Mesodermal cell (in vitro differentiated cells): ENCODE data around the gene CCDC15.

Experiments used
- H3K27ac ChIP-seq: 2 replicates; pipeline ENCODE4 v1.7.0; 2013; ENCODE audit warnings: mild to moderate bottlenecking, low read depth, low read length, moderate library complexity; ENCODE audit not compliant: severe bottlenecking
- H3K36me3 ChIP-seq: 2 replicates; pipeline ENCODE4 v1.7.1; 2013; ENCODE audit warnings: mild to moderate bottlenecking, low read length, moderate library complexity; ENCODE audit not compliant: control insufficient read depth, insufficient read depth
- H3K4me1 ChIP-seq: one replicate; pipeline ENCODE4 v1.7.1; 2013; ENCODE audit warnings: mild to moderate bottlenecking, low read length; ENCODE audit not compliant: insufficient read depth, control insufficient read depth, poor library complexity, severe bottlenecking
- H3K4me3 ChIP-seq: 2 replicates; pipeline ENCODE4 v1.7.0; 2013; ENCODE audit warnings: low read length, control low read depth, mild to moderate bottlenecking; ENCODE audit not compliant: insufficient read depth, poor library complexity, severe bottlenecking; ENCODE audit errors: extremely low read depth
- H3K9me3 ChIP-seq: 2 replicates; pipeline ENCODE4 v1.7.1; 2013; ENCODE audit warnings: mild to moderate bottlenecking, low read length, moderate library complexity; ENCODE audit not compliant: control insufficient read depth
- WGBS, 2 experiments: methylation state at CpG; one replicate each; pipeline ENCODE4 v1.1.5; 2013; ENCODE audit warnings: missing lambda C conversion rate in 2 of 2; ENCODE audit not compliant: insufficient coverage in 2 of 2; 5-methylcytosine and 5-hydroxymethylcytosine counted together

CCDC15 gene

DNA sequence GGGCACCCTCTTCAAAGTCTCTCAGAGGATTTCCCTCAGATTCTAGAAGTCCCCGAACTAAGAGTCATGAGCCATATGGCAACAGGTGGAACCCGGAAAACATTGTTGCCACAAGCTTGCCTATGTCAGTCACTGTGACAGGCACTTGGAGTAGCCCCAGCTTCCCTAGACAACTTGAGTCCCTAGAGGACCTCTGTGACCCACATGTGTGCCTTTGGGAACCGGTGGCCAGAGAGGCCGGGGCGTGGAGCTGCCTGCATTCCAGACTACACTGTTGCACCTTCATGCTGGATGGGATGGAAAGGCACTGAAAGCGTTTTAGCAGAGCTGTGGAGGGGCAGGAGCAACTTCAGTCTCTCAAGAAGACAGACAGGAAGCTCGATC lies 121.2 kb downstream of the CCDC15 start:
- H3K36me3 ChIP-seq: no peaks in the 10 kb centered on the region
- H3K4me3 ChIP-seq: no peak overlapping the region
- 89 to 92% methylated on average over 7 of the region's 7 CpGs for WGBS, 2 experiments
- no peaks in the 10 kb centered on the region for H3K9me3 ChIP-seq
- no peak overlapping the region for H3K27ac ChIP-seq
- peaks cover 9% of the 10 kb centered on the region for H3K4me1 ChIP-seq

DNA sequence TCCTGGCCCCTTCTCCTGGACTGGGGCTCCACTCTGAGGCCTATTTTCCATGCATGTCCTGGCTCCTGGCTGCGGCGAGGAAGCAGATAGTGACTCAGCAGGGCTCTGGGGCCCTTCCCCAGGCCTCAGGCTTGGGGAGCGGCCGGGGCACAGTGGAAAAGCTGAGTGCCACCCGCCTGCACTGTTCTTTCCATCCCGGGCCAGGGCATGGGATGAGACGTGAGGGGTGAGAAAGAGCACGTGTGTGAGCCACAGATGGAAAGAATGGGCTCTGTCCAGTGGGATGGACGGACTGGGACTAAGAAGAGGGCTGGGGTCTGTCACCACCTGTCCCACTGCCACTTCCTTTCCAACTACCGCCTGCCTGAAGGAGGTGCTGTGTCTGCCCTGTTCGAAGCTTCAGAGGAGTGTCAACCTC lies 121.9 kb downstream of the CCDC15 start:
- H3K4me1 ChIP-seq: peaks cover 6% of the 10 kb centered on the region
- H3K9me3 ChIP-seq: no peaks in the 10 kb centered on the region
- no peak overlapping the region for H3K27ac ChIP-seq
- 79 to 92% methylated on average over 7 to 11 of the region's 11 CpGs for WGBS, 2 experiments
- no peaks in the 10 kb centered on the region for H3K36me3 ChIP-seq
- H3K4me3 ChIP-seq: no peak overlapping the region

DNA sequence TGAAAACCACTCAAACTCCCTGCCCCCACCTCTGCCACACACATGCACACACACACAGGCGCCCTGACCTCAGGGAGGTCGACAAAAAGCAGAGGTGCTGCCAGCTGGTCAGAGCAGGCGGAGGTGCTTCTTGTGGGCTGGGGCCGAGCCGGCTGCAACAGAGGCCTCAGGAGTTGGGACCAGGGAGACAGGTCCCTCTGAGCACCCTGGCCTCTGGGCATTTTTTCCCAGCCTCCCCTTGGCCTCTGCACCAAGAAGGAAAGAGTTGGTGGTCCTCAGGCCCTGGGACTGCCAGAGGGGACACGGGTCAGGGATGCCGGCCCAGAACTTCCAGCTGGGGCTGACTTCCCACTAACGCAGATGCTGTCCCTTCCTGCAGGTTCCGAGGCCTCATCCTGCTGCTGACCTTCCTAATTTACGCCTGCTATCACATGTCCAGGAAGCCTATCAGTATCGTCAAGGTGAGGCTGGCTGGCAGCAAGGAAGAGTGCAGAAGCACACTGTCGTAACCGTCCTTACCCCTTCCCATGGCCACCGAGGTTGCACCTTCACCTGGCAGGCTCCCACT lies 122.5 kb downstream of the CCDC15 start:
- Histone ChIP-seq H3K4me1 (peaks cover under 1% of the 10 kb centered on the region), H3K9me3 (no peaks in the 10 kb centered on the region), H3K4me3 (no peak overlapping the region), H3K36me3 (no peaks in the 10 kb centered on the region), H3K27ac (no peak overlapping the region)
- WGBS, 2 experiments: 86 to 90% methylated on average over 12 to 14 of the region's 14 CpGs

DNA sequence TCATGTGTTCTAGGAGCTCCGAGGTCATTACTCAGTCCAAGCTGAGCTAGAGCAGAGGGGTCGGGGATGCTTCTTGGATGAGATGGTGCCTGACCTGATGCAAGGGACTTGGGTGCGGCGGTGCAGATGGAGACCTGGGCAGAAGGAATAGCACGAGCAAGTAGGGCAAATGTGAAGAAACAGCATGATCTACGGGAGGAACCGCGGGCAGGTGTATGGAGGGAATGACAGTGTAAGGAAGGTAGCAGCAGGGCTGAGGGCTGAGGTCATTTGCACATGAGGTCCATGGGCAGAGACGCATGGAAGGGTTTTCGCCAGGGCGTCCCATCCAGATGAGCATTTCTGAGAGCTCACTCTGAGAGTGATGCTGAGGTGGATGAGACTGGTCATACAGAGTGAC lies 124.0 kb downstream of the CCDC15 start:
- H3K36me3 ChIP-seq: no peaks in the 10 kb centered on the region
- H3K9me3 ChIP-seq: no peaks in the 10 kb centered on the region
- H3K27ac ChIP-seq: no peak overlapping the region
- WGBS, 2 experiments: 88 to 94% methylated on average over 10 to 11 of the region's 11 CpGs
- no peak overlapping the region for H3K4me3 ChIP-seq
- H3K4me1 ChIP-seq: no peaks in the 10 kb centered on the region

DNA sequence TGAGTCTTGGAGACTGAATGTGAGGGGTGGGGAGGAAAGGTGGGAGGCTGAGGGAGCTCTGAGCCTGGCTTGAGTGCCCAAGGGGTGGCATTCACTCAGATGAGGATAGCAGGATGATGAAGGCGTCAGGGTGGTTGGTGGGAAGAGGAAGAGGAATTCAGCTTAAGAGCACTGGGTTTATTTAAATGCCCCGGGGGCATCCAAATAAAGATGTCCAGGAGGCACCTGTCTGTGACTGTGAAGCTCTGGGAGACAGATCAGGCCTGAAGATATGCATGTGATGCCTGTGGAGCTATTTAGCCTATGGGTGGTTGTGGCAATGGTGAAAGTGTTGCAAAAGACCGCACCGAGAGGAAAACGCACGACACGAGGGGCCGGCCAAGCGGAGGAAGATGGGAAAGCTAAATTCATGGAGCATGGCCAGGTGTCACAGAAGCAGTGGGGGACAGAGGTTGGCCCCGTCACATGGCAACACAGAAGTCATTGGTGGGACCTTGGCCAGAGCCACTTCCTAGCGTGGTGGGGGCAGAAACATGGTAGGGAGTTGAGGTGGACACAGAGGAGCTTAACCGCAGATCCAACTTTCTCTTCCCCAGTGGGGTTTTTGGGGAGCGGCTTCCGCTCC lies 124.6 kb downstream of the CCDC15 start:
- WGBS, 2 experiments: 92 to 96% methylated on average over 14 of the region's 14 CpGs
- Histone ChIP-seq H3K36me3 (no peaks in the 10 kb centered on the region), H3K9me3 (no peaks in the 10 kb centered on the region)

DNA sequence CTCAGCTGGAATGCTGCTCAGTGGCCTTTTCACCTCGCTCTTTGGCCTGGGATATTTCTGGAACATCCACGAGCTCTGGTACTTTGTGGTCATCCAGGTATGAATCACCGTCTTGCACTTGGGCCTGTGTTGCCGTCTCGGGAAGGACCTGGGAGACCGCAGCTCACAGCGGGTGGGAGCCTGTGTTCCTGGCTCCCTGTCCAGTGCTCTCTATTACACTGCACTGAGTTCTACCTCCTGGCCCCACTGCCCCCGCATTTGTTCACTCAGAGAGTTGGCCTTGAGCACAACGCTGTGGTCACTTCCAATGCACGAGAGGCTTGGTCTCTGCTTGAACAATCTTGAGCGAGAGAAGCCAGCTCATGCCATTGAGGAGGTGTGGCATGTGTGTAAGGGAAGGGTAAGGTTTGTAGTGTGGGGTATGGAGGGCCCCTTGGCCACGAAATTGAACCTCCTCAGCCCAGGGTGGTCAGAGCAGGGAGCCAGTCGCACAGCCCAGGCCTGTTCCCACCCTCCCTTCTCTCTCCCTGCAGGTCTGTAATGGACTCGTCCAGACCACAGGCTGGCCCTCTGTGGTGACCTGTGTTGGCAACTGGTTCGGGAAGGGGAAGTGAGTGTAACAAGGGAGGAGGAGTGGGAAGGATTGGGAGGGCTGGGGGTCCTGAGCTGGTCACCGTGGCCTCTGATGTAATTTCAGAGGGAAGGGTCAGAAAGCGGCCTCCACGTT lies 125.3 kb downstream of the CCDC15 start:
- 92 to 93% methylated on average over 15 to 17 of the region's 18 CpGs for WGBS, 2 experiments
- H3K9me3 ChIP-seq: no peaks in the 10 kb centered on the region
- H3K27ac ChIP-seq: no peak overlapping the region
- H3K36me3 ChIP-seq: no peaks in the 10 kb centered on the region
- no peaks in the 10 kb centered on the region for H3K4me1 ChIP-seq
- H3K4me3 ChIP-seq: no peak overlapping the region

More for the DNA sequence above, 124.6 kb downstream of the CCDC15 start:
- H3K27ac ChIP-seq: no peak overlapping the region
- H3K4me1 ChIP-seq: no peaks in the 10 kb centered on the region
- H3K4me3 ChIP-seq: no peak overlapping the region

DNA sequence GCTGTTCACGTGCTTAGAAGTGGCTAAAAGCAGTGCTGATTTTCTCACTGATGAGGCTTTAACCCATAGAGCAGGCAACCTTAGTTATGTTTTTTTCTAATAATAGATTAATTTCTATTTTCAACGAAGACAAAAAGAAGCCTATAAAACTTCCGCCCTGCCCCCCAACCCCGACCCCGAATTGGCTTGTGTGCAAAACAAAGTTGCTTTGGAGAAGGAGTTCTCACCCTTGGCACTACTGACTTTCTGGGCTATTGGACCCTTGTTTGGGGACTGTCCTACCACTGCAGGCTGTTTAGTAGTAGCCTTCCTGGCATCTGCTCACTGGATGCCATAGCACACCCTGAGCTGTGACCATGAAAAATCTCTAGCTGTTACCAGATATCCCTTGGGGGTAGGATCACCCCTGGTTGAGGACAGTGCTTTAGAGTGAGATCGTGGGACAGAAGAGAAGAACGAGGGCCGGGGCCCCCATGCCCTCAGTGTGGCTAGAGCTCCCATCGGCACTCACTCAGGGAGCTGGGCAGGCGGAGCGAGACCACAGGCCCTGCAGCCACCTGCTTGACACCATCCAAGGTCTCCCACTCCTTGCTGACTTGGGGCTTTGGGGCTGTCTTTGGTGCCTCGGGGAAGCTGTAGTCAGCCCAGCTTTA lies 126.0 kb downstream of the CCDC15 start:
- no peak overlapping the region for H3K4me3 ChIP-seq
- no peak overlapping the region for H3K27ac ChIP-seq
- no peaks in the 10 kb centered on the region for H3K4me1 ChIP-seq
- WGBS, 2 experiments: 93 to 95% methylated on average over 9 to 12 of the region's 12 CpGs
- H3K36me3 ChIP-seq: no peaks in the 10 kb centered on the region
- H3K9me3 ChIP-seq: no peaks in the 10 kb centered on the region

DNA sequence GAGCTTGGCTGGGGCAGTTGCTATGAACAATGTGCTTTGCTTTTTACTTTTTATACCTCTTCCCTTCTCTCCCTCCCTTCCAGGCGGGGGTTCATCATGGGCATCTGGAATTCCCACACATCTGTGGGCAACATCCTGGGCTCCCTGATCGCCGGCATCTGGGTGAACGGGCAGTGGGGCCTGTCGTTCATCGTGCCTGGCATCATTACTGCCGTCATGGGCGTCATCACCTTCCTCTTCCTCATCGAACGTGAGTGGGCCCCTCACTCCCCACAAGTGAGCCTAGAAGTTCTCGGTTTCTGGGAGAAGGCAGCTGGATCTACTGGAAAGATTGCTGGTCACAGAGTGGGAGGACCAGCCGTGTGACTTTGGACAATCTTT lies 126.5 kb downstream of the CCDC15 start:
- Histone ChIP-seq H3K27ac (no peak overlapping the region), H3K4me1 (no peaks in the 10 kb centered on the region), H3K36me3 (no peaks in the 10 kb centered on the region), H3K9me3 (no peaks in the 10 kb centered on the region), H3K4me3 (no peak overlapping the region)
- WGBS, 2 experiments: 89 to 94% methylated on average over 9 to 10 of the region's 12 CpGs

DNA sequence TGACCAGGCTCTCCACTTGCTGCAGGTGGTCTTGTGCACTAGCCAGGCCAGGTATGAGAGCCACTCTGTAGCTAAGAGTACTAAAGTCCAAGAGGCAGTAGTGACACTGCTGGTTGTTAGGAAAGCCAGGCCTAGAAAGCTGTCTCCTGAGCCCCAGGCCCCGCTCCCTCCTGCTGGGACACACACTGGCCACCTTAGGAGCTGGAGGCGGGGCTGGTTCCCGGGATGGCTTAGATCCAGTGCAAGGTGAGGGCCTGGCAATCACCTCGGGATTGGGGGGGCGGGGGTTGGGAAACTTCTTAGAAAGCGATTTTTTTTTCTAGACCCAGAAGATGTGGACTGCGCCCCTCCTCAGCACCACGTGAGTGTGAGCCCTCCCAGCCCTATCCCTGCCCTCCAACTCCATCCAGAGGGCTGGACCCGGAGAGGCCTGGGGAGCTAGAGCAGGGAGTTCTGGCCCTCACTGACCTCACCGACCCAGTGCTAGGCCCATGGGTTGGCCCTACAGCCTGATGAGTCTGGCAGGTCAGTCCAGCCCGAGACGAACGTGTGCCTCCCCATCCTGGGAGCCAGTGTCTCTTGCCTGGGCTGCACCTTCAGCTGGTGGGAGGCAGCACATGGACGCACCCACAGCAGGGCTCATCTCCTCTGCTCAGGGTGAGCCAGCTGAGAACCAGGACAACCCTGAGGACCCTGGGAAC lies 127.2 kb downstream of the CCDC15 start:
- H3K27ac ChIP-seq: no peak overlapping the region
- no peaks in the 10 kb centered on the region for H3K36me3 ChIP-seq
- 74 to 82% methylated on average over 10 to 13 of the region's 14 CpGs for WGBS, 2 experiments
- H3K4me1 ChIP-seq: no peaks in the 10 kb centered on the region
- no peaks in the 10 kb centered on the region for H3K9me3 ChIP-seq
- H3K4me3 ChIP-seq: no peak overlapping the region

DNA sequence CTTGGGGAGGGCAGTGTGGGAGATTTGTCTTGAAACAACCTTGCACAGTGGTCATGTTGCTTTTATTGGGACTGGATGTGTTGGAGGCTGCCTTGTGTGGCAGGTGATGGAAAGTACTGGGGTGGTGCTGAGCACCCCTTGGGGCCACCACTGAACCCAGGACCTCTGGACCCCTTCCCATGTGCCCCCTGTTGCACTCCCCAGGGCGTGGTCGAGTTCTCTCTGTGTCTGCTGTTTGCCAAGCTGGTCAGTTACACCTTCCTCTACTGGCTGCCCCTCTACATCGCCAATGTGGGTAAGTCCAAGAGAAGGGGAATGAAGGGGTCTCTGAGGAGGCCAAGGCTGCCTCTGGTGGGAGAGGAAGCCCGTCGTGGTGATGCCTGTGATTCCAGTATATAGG lies 128.0 kb downstream of the CCDC15 start:
- H3K27ac ChIP-seq: no peak overlapping the region
- H3K4me1 ChIP-seq: no peaks in the 10 kb centered on the region
- no peaks in the 10 kb centered on the region for H3K9me3 ChIP-seq
- no peaks in the 10 kb centered on the region for H3K36me3 ChIP-seq
- 100% methylated on average over 2 of the region's 5 CpGs for WGBS, 2 experiments
- no peak overlapping the region for H3K4me3 ChIP-seq
